Measurements from ENCODE around the gene SH2D7.
A peak's percentile ranks its signal among the peaks of the same experiment; 100 is the strongest.

Gene SH2D7

DNA sequence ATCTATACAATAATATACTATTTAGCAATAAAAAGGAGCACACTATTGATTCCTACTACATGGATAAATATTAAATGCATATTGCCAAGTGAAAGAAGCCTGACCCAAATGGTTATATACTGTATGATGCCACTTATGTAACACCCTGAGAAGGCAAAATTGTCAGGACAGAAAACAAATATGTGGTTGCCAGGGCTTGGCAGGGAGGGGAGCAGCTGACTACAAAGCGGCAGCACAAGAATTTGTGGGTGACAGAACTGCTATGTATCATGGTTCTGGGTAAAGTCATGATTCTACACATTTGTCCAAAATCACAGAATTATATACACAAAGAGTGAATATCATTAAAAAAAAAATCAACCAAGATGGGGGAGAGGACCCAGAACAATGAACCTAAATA, 37.4 kb upstream of the SH2D7 start:
- H3K4me3 ChIP-seq (ENCODE audit: low read depth, low read length) = no peak overlapping the region
- TF ChIP-seq, protein P1, sequence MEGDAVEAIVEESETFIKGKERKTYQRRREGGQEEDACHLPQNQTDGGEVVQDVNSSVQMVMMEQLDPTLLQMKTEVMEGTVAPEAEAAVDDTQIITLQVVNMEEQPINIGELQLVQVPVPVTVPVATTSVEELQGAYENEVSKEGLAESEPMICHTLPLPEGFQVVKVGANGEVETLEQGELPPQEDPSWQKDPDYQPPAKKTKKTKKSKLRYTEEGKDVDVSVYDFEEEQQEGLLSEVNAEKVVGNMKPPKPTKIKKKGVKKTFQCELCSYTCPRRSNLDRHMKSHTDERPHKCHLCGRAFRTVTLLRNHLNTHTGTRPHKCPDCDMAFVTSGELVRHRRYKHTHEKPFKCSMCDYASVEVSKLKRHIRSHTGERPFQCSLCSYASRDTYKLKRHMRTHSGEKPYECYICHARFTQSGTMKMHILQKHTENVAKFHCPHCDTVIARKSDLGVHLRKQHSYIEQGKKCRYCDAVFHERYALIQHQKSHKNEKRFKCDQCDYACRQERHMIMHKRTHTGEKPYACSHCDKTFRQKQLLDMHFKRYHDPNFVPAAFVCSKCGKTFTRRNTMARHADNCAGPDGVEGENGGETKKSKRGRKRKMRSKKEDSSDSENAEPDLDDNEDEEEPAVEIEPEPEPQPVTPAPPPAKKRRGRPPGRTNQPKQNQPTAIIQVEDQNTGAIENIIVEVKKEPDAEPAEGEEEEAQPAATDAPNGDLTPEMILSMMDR (IDR thresholded peaks at IDR 0.05; ENCODE audit: control insufficient read depth, extremely low read depth, insufficient read depth) = no peak
- no peak for DNase-seq (ENCODE audit: low read depth)

DNA sequence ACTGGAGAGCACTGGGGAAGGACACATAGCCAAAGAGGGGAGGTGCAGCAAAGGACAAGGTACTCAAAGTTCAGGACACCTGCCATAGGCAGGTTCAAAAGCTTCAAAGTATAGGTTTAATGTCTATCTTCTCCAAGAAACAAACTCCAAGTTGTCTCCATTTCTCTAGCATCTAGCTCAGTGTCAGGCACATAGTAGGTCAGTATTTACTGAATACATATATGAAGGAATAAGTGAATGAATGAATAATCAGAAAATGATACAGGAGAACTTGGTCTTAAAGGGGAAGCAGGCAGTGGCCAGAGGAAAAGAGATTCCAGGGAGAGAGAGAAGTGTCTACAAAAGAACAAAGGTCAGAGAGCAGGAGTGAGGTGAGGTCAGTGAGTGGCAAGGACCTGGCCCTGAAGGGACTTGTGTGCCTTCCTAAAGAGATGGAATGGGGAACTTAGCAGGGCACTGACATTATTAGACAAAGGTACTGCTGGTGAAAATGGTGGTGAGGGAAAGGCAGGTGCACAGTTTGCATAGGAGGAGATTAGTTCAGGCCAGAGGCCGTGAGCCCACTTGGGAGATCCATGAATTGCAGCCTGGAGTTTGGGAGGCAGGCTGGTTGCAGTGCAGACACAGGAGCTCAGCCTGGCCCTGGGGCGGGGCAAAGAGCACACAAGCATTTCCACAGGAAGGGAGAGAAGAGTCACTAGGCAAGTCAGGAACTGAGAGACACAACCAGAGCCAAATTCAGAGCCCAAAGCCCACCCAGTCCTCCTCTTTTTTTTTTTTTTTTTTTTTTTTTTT, 36.2 kb upstream of the SH2D7 start:
- TF ChIP-seq, protein P1 (IDR thresholded peaks at IDR 0.05; ENCODE audit: control insufficient read depth, extremely low read depth, insufficient read depth) = no peak
- no peak overlapping the region for H3K4me3 ChIP-seq (ENCODE audit: low read depth, low read length)
- no peak for DNase-seq (ENCODE audit: low read depth)

DNA sequence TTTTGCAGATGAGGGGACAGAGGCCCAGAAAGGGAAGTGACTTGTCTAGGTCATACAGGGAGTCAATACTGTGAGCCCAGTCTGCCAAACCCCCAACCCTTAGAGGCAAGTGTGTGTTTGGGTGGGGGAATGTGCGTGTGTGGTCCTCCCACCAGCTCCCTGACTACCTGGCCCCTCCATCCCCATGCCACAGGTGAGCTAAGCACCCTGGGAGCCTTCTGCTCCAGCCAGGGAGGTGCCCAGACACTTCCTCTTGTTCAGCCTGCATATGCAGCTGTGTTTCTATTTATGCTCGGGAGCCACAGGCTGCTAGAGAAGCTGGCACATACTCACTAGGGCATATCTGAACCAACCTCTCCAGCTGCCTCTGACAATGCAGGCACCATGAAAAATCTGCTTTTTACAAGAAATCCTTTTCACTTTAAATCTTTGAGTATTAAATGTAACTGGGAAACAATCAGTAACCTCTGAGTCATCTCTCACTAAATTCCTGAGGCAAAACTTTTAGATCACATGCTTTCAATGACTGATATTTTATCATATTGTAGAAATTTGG, 35.6 kb upstream of the SH2D7 start:
- no peak overlapping the region for H3K4me3 ChIP-seq (ENCODE audit: low read depth, low read length)
- DNase-seq (ENCODE audit: low read depth) = no peak
- TF ChIP-seq, protein P1 (IDR thresholded peaks at IDR 0.05; ENCODE audit: control insufficient read depth, extremely low read depth, insufficient read depth) = no peak

DNA sequence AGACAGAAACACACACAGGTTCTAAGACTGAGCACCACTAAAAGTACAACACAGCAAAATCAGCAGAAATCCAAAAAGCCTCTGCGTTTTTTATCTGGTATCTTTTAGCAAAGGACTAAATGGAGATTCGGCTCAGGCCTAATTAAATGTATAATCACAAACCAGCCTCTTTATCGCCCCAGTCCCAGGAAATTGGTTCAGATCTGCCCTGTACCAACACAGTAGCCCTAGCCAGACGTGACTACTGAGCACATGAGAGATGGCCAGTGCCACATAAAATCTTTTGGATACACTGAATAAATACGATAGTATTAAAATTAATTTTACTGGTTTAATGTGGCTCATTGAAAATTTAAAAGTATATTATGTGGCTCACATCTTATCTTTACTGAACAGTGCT, 34.6 kb upstream of the SH2D7 start:
- no peak overlapping the region for H3K4me3 ChIP-seq (ENCODE audit: low read depth, low read length)
- no peak for DNase-seq (ENCODE audit: low read depth)
- TF ChIP-seq, protein P1 (IDR thresholded peaks at IDR 0.05; ENCODE audit: control insufficient read depth, extremely low read depth, insufficient read depth) = no peak

DNA sequence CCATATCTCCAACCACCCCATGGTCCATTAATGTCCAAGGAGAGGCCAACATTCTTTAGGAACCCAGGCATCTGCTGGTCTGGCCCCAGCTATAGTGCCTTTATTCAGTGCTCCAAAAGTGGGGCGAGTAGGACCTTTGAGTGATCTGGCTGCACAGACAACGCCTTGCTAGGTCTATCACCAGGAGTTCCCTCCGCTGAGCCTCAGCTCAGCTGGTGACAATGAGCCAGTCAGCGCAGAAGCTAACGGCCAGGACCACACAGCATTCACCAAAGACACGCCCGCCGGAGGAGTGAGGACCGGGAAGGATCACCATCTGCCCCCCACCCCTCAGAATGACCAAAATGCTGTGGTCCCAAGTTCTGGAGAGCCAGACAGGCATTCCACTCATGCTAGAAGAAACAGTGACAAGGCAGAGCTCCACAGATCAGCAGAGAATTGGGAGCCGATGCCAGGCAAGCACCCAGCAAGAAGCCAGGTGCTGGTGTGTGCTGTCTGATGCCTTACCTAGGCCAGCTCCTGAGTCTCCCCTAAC, 33.9 kb upstream of the SH2D7 start:
- H3K4me3 ChIP-seq (ENCODE audit: low read depth, low read length) = no peak overlapping the region
- TF ChIP-seq, protein P1 (IDR thresholded peaks at IDR 0.05; ENCODE audit: control insufficient read depth, extremely low read depth, insufficient read depth) = no peak
- DNase-seq (ENCODE audit: low read depth) = no peak

DNA sequence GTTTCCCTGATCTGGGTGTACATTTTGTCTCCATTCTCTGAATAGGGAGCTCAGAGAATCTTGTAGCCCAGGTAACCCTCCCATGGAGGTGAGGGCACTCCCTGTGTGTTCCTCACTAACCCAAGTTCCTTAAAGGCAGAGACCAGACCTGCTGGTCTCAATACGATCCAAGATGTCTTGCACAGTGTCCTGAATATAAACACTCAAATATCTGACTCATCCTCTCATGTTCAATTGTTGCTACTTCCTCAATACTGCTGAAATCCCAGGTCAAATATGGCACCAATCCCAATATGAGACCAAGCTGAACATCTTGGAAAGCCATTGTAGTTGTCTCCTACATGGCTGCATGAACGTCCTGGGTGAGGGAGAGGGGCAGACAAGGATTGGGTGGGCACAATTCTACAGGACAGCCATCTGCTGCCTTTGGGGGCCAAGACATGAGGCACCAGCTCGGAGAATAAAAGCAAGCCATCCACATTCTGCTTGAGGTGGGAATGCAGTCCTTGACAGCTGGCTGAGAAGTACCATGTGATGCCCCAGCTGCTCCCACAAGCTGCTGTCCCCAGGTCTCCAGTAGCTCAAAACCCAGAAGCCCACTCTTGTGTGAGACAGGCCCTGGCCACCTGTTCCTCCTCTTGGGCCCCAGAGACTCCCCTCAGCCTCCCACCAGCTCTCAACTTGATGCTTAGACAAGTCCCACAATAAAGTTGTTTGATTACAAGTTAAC, 33.1 kb upstream of the SH2D7 start:
- TF ChIP-seq, protein P1 (IDR thresholded peaks at IDR 0.05; ENCODE audit: control insufficient read depth, extremely low read depth, insufficient read depth) = no peak
- peak; percentile 50 for DNase-seq (ENCODE audit: low read depth)
- no peak overlapping the region for H3K4me3 ChIP-seq (ENCODE audit: low read depth, low read length)

Measured in LNCaP clone FGC (cell line).